Esophagus muscularis mucosa (tissue), 4 donors: ENCODE results near the gene PLG. TPM values are rescaled to one million over a fixed set of nuclear protein-coding genes. Genes with fewer than 3 reads are reported as not detected.
"Not testable (repeated sequence)": the region's sequence is repeated elsewhere in the genome, so short reads cannot be mapped to it uniquely, and the experiment has no call there.

Experiments
- DNase-seq: peaks from one replicate; pipeline ENCODE4 v3.0.0-alpha.2; 2017; ENCODE audit errors: extremely low spot score
- H3K27ac ChIP-seq, 4 donors: fragments of 200-600 bp; sonication (generic); replicated peaks in 1 of 4; 1 replicate in 3 of 4; 2 replicates in 1 of 4; pipeline ENCODE4 v1.5.1; 2016 to 2019; ENCODE audit warnings: mild to moderate bottlenecking in 1 of 4
- H3K27me3 ChIP-seq, 4 donors: fragments of 200-600 bp; sonication (generic); one replicate each; pipeline versions ENCODE4 v1.5.1 to v1.6.0; 2016 to 2019
- H3K36me3 ChIP-seq, 4 donors: fragments of 200-600 bp; sonication (generic); one replicate each; pipeline ENCODE4 v1.5.1; 2016 to 2019
- H3K4me1 ChIP-seq, 4 donors: fragments of 200-600 bp; sonication (generic); one replicate each; pipeline ENCODE4 v1.5.1; 2016 to 2019
- H3K4me3 ChIP-seq, 4 donors: fragments of 200-600 bp; sonication (generic); 1 replicate in 2 of 4; 2 replicates in 2 of 4; pipeline ENCODE4 v1.5.1; 2016 to 2019; ENCODE audit warnings: mild to moderate bottlenecking in 4 of 4, moderate library complexity in 1 of 4
- H3K9me3 ChIP-seq, 4 donors: fragments of 200-600 bp; sonication (generic); 1 replicate in 3 of 4; 2 replicates in 1 of 4; pipeline ENCODE4 v1.5.1; 2016 to 2019
- EP300 ChIP-seq: sonication (generic); formaldehyde crosslinking; IDR thresholded peaks from one replicate; pipeline ENCODE4 v1.6.1; 2017; ENCODE audit warnings: antibody characterized with exemption
- POLR2A ChIP-seq: fragments of 450-650 bp; IDR thresholded peaks from one replicate; pipeline ENCODE4 v1.6.1; 2017; ENCODE audit warnings: antibody characterized with exemption, moderate library complexity, mild to moderate bottlenecking, low read depth
- POLR2AphosphoS5 ChIP-seq, 2 donors: sonication (generic); formaldehyde crosslinking; IDR thresholded peaks; one replicate each; pipeline ENCODE4 v1.6.1; 2017; ENCODE audit warnings: antibody characterized with exemption in 2 of 2
- WGBS: methylation state at CpG from one replicate; pipeline ENCODE4 v1.1.5; 2018; 5-methylcytosine and 5-hydroxymethylcytosine counted together
- intact Hi-C: fragments of 100-400 bp; cut with DNase I; formaldehyde crosslinking; loops from one replicate; pipeline ENCODE4 v1.15.1; 2023
- total RNA-seq, 4 donors: library from RNA; depleted of rRNA; stranded (reverse); fragments of >200 nt; gene quantifications; one replicate each; pipeline versions ENCODE4 v1.1.0 to v1.2.1, GENCODE V29; 2016
- TF ChIP-seq, protein P1 (sequence below), 3 experiments: fragments of 200-600 bp in 2 of 3; fragments of 450-650 bp in 1 of 3; sonication (generic) in 2 of 3; IDR thresholded peaks; one replicate each; pipeline ENCODE4 v1.5.1; 2017 to 2019; ENCODE audit warnings: antibody characterized with exemption in 3 of 3, mild to moderate bottlenecking in 2 of 3, moderate library complexity in 1 of 3

PLG gene
- total RNA-seq, 4 donors from 2014 or later: not detected

- no peak for TF ChIP-seq EP300
- TF ChIP-seq, protein P1, sequence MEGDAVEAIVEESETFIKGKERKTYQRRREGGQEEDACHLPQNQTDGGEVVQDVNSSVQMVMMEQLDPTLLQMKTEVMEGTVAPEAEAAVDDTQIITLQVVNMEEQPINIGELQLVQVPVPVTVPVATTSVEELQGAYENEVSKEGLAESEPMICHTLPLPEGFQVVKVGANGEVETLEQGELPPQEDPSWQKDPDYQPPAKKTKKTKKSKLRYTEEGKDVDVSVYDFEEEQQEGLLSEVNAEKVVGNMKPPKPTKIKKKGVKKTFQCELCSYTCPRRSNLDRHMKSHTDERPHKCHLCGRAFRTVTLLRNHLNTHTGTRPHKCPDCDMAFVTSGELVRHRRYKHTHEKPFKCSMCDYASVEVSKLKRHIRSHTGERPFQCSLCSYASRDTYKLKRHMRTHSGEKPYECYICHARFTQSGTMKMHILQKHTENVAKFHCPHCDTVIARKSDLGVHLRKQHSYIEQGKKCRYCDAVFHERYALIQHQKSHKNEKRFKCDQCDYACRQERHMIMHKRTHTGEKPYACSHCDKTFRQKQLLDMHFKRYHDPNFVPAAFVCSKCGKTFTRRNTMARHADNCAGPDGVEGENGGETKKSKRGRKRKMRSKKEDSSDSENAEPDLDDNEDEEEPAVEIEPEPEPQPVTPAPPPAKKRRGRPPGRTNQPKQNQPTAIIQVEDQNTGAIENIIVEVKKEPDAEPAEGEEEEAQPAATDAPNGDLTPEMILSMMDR (IDR thresholded peaks at IDR 0.05): peak in 1 of 3 experiments; percentile 3
- no peak for TF ChIP-seq POLR2A
- H3K4me1 ChIP-seq: no peaks in the 10 kb centered on the region
- H3K27ac ChIP-seq: no peak overlapping the region
- H3K27me3 ChIP-seq: peaks cover 0 to 32% (median 0%) of the 10 kb centered on the region in 4 donors
- H3K36me3 ChIP-seq: no peaks in the 10 kb centered on the region
- H3K9me3 ChIP-seq: peaks cover 0 to 4% (median 0%) of the 10 kb centered on the region in 4 donors
- 52% methylated on average over 5 of the region's 5 CpGs for WGBS
- intact Hi-C loops: no loop called here
- H3K4me3 ChIP-seq: no peak overlapping the region
- DNase-seq: no peak
Observed at GRCh38 chr6:160750276-160750689, 48.2 kb downstream of the PLG start.

DNA sequence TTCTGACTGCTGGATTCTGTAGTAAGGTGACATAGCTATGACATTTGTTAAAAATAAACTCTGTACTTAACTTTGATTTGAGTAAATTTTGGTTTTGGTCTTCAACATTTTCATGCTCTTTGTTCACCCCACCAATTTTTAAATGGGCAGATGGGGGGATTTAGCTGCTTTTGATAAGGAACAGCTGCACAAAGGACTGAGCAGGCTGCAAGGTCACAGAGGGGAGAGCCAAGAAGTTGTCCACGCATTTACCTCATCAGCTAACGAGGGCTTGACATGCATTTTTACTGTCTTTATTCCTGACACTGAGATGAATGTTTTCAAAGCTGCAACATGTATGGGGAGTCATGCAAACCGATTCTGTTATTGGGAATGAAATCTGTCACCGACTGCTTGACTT lies 51.2 kb downstream of the PLG start:
- H3K36me3 ChIP-seq, intact Hi-C loops, H3K4me1 ChIP-seq, H3K4me3 ChIP-seq, H3K27ac ChIP-seq, H3K9me3 ChIP-seq, DNase-seq: not testable (repeated sequence)
- WGBS: 38% methylated on average over 4 of the region's 4 CpGs
- H3K27me3 ChIP-seq: peaks cover 0 to 38% (median 0%) of the 10 kb centered on the region in 4 donors

DNA sequence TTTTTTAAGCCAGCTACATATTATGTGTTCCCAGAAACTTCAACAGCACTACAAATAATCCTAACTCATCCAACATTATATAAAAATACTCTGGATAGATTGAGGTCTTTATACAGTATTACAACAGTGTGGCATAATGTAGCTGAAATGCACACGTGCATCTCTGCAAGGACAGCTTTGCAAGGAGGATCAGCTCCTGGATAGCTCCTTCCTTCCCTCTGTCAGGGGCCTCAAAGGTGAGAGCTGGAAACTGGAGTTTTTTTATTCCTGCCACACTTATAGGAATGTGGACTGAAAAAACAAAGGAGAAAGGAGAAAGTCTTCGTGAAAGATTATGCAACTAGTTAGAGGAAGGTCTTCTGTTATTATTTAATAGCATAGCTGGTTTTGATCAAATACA lies 53.1 kb downstream of the PLG start:
- Histone ChIP-seq H3K9me3 (peaks cover 0 to 5% (median 2%) of the 10 kb centered on the region in 4 donors), H3K4me3 (no peak overlapping the region), H3K36me3 (no peaks in the 10 kb centered on the region), H3K4me1 (no peaks in the 10 kb centered on the region), H3K27ac (no peak overlapping the region), H3K27me3 (peaks cover 0 to 25% (median 0%) of the 10 kb centered on the region in 4 donors)
- DNase-seq: no peak
- WGBS: 37% methylated on average over 2 of the region's 2 CpGs
- intact Hi-C loops: no loop called here
- TF ChIP-seq, protein P1 (IDR thresholded peaks at IDR 0.05): no peak
- TF ChIP-seq EP300 (no peak), POLR2AphosphoS5 (IDR thresholded peaks at IDR 0.05) (no peak), POLR2A (no peak)

DNA sequence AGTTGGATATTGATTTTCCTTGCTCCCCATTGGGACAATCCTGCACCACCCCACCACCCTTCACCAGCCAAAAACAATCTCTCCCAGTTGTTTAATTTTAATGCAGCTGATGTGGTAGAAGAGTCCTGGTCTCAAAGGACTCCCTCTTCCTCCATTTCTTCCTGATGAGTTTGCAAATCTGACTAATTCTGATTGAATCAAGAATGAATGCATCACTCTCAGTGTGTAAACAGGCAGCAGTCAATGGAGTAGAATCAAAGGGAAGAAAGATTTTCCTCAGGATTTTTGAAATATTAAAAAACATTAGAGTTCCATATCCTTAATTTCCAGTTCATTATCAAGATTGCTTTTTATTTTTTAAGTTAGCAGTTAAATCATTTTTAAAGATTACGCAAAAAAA lies 54.0 kb downstream of the PLG start:
- TF ChIP-seq, protein P1 (IDR thresholded peaks at IDR 0.05): no peak
- no peak for TF ChIP-seq POLR2AphosphoS5 (IDR thresholded peaks at IDR 0.05)
- TF ChIP-seq POLR2A: no peak
- no peak for TF ChIP-seq EP300
- DNase-seq: no peak
- no peak overlapping the region for H3K4me3 ChIP-seq
- intact Hi-C loops: no loop called here
- peaks cover 0 to 22% (median 0%) of the 10 kb centered on the region in 4 donors for H3K27me3 ChIP-seq
- WGBS: 90% methylated on average over 1 of the region's 1 CpG
- no peak overlapping the region for H3K27ac ChIP-seq
- peaks cover 0 to 5% (median 2%) of the 10 kb centered on the region in 4 donors for H3K9me3 ChIP-seq
- no peaks in the 10 kb centered on the region for H3K36me3 ChIP-seq
- no peaks in the 10 kb centered on the region for H3K4me1 ChIP-seq

DNA sequence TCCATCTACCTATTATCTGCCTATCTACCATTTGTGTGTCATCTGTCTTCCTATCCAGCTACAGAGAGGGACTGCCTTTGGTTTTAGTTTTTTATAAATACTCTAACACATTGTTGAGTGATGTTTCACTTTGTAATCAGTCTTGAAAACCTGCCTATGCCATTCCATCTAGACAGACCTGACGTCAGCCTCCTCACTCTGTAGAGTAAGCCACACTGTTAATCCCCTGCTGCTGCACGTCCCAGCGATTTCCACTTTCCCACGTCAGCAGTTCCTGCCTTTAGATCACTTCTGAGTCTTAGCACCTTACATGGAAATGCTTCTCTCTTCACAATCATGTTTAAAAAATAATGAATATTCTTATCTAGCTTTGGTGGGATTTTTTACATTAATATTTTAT lies 54.8 kb downstream of the PLG start:
- intact Hi-C loops: no loop called here
- WGBS: 72% methylated on average over 4 of the region's 4 CpGs
- H3K27ac ChIP-seq: no peak overlapping the region

More for the DNA sequence above, 54.8 kb downstream of the PLG start:
- no peaks in the 10 kb centered on the region for H3K4me1 ChIP-seq
- peaks cover 0 to 20% (median 0%) of the 10 kb centered on the region in 4 donors for H3K27me3 ChIP-seq
- no peak overlapping the region for H3K4me3 ChIP-seq
- no peak for DNase-seq
- H3K36me3 ChIP-seq: no peaks in the 10 kb centered on the region
- no peak for TF ChIP-seq POLR2AphosphoS5 (IDR thresholded peaks at IDR 0.05)
- TF ChIP-seq, protein P1 (IDR thresholded peaks at IDR 0.05): no peak
- TF ChIP-seq EP300: no peak
- no peak for TF ChIP-seq POLR2A
- peaks cover 0 to 5% (median 2%) of the 10 kb centered on the region in 4 donors for H3K9me3 ChIP-seq
